Suppressor macrophage treated with lipopolysaccharide for 1 hour (primary cell): Measurements from ENCODE around the gene HOXA5.
A peak's percentile ranks its signal among the peaks of the same experiment; 100 is the strongest.

Experiments
- DNase-seq, 3 donors: peaks; one replicate each; pipeline ENCODE4 v3.0.0-alpha.2; 2020 to 2022

The HOXA5 gene

DNA sequence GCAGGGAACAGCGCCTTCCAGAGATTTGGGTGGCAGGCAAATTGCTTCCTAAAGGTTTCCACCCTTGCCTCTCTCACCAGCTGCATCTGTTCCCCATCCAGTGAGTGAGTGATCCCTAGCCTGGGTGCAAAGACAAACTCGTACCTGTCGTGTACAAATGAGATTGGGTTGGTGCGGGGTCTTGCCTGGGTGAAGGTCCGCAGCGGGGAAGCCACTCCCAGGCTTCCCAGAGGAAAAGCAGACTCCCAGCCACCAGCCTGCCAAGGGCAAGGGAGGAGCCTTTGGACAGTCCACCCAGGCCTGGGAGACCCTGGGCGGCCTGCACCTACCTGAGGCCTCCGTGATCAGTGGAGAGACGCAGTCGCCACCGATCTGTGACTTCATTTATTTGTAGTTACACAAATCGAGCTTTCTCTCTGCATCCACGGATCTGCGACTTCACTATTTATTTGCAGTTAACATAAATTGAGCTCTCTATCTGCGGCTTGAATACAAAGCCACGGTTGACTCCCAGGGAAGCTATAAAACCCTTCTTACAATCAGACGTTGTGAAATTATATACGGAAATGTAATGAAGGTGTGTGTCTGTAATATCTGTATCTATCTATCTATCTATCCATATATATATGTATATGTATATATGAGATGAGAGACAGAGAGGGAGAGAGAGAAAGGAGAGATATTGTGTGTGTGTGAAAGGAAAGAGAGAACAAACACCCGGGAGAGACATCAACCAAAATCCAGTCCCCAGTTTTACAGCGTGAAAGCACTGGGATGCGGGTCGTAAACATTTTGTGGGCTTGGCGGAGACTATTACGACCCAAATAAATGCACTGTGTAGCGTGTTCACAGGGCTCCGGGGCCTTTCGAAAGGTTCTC is 16.0 kb upstream of the HOXA5 start:
- no peak for DNase-seq

DNA sequence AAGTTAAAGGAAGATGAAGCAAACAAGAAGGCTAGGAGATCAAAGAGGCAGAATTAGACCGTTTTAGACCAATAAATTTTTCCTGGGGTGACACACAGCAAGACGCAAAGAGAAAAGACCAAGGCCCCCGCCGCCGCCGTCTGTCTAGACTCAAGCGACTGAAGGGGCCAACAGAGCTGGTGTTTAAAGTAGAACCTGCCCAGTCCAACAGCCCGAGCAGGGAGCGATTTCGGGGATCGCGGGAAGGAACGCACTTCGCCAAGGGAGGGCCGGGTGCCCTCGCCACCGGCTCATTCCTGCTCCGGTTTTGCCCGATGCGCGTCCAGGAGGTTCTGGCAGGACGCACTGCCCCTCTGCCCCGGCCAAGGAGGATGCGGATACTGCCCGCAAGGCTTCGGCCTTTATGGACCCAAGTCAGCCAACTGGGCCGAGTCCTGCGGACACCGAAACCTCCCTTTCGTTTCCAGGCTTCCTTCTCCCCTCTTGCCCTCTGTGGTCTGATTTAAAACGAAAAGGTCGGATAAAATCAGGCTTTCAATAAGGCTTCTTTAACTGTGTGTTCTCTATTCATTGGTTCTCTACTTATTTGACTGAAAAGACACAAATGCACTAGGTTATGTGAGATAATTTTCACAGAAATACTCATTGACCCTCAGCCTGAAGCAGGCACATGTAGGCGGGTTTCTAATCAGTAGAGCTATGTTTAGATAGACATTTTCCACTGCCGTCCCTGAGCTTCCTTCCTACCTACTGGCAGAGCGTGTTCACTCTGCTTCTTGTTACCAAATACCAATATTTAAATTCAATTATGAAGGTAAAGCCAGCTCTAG is 15.2 kb upstream of the HOXA5 start:
- DNase-seq = no peak

DNA sequence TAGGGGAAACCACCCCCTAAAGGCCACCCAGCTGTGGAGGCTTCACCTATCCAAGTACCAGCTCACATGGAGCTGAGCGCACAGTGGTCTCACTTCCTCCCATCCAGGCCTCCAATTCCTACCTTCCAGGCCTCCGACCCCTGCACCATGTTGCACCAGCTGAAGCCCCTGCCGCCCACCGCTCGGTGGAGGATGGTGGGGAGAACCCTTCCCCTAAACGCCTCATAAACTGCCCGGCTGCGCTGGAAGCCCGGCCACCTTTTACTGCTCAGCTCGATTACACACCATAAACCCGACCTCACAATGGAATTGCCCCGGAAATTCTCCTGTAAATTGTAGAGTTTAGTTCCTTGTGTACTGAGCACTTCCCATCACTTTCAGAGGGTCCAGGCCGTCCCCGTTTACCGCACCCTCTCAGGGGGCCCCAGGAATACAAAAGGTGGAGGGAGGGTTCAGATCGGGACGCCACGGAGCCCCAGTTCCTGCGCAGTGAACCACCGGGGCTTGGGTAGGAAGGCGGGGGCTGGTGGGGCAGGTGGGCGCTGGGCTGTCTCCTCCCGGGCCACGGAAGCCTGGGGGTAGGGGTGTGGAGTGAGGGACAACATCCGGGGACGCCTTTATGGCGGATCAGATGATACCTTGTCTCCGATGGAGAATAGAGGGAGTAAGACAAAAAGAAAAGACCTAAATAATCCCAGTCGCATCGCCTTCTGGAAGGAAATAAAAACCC is 14.4 kb upstream of the HOXA5 start:
- no peak for DNase-seq

DNA sequence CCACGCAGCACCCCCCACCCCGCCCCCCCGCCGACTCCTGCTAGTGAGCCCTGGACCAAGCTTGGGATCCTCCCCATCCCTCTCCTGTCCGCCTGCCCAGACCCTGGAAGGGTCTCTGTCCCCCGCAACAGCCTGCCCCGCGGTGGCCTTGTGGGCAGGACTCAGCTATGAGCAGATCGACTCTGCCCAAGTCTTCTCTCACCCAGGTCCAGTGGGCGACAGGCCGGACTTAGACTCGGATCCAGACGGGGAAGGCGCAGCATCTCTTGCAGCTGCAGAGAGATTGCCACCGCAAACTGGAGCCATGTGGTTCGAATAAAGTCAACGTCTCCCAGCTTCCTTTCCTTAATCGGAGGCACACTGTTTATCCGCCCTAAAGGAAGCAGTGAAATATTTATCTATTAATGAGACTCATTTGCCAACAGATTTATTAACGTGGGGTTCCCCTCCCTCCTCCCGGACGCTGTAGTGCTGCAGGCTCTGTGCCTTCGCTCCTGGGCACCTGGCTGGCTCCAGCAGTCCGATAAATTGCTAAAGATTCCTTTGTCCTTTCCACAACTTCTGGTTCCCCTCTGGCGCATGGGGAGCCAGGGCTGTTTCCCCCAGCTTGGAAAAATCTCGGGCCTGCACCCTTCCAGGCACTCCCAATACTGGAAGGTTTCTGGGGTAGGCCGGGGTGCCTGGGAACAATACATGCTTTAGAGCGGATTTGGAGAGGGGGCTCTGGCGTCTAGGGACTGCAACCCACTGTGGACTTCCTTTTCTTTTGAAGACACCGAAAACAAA is 13.6 kb upstream of the HOXA5 start:
- DNase-seq = no peak

DNA sequence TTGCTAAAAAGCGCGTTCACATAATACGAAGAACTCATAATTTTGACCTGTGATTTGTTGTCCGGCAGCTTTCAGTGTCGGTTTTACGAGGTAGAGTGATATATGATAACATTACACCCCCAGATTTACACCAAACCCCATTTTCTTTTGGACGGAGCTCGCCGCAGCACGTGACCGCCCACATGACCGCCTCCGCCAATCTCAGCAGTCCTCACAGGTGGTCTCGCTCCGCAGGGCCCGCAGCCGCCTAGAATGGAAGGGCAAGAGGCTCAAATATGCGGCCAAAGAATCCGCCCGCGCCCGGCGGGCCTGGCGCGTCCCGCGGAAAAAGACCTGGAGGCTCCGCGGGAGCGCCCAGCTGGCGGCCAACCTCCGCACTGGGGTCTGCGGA is 13.0 kb upstream of the HOXA5 start, which contains the start of gene HOXA7:
Gene HOXA7, minus strand, starts transcription at position 168 of the 391 bp plus-strand sequence. Its CDS starts 130 bp downstream, at position 38.
- peak in 1 of 3 donors; percentile 28 for DNase-seq

DNA sequence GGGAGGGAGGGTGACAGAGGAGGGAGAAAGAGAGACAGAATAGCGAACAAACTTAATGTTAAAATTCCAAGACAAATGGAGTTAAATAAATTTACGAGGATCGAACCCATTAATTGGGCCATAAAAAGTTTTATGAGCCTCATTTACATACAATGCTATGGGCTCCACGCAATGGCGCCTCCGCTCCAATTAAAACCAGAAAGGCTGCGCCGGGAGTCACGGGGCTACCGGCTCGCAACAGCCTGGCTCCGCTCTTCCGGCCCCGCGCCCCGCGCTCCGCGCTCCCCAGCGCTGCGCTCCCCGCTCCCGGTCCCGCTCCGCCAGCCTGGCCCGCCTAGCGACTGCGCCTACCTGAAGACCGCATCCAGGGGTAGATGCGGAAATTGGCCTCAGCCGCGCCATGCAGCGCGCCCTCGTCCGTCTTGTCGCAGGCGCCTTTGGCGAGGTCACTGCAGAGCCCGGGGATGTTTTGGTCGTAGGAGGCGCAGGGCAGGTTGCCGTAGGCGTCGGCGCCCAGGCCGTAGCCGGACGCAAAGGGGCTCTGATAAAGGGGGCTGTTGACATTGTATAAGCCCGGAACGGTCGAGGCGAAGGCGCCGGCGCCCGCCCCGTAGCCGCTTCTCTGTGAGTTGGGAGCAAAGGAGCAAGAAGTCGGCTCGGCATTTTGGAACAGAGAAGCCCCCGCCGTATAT is 12.5 kb upstream of the HOXA5 start:
- peak in 1 of 3 donors; percentile 54 for DNase-seq

DNA sequence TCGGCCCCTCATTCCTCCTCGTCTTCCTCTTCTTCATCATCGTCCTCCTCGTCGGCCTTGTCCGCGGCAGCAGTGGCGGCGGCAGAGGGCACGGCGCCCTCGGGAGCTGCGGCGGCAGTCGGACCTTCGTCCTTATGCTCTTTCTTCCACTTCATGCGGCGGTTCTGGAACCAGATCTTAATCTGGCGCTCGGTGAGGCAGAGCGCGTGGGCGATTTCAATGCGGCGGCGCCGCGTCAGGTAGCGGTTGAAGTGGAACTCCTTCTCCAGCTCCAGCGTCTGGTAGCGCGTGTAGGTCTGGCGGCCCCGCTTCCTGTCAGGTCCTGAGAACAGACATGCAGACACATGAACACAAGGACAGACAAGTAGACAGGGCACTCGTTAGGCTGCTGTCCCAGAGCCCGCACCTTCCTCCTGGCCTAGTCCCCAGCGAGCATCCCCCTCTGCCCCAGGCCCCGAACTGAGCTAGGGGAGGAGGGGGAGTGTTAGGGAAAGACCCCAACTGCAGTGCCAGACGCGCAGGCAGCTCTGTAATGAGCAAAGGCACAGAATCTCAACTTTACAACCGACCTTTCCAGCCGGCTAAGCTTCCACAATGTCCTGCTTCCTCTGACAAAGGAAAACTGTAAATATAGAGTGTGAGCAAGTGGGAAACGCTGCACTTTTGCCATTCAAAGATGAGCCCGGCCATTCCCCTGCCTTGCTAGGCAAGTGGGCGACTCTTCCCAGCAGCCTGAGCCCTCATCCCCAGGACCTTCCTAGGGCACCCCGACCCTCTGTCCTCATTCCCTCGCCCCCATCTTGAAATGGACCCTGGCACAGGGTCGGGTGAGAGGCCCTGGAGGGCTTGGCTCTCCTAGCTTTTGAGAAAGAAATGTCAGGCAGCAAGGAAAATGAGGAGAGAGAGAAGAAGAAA is 11.7 kb upstream of the HOXA5 start:
- DNase-seq = peak in 1 of 3 donors; percentile 39

DNA sequence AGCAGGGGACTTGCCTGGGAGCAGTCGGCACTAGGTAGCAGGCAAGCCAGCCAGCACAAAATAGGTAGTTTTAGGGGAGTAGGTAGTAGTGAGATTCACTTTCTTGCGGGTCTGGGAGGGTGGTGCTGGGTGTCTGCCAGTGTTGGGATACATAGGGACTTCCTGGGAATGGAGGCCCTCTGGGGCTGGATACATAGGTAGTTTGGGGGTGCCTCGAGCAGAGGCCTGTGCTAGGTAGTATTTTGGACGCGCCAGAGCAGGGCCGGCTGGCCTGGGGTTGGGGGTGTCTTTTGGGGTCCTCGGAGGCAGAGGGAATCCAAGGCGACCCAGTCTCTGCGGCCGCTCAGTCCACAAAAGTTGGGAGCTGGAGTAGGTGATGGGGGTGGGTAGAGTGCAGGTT is 10.9 kb upstream of the HOXA5 start:
- no peak for DNase-seq

DNA sequence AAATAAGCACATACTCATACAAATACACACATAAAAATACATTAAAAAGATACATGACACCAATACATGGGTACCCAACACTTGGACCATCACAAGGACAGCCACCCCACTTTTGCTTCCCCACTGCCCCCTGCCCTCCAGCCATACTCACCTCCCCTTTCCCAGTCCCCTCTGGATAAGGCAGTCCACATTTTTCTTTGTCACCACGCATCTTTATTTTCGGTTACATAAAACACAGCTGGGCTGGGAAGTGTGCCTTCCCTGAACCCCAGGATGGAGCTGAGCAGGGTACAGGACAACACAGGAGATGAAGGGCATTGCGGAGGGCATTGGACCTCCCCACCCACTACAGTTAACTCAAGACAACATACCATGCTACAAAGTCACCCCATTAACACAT is 10.0 kb upstream of the HOXA5 start:
- DNase-seq = no peak

DNA sequence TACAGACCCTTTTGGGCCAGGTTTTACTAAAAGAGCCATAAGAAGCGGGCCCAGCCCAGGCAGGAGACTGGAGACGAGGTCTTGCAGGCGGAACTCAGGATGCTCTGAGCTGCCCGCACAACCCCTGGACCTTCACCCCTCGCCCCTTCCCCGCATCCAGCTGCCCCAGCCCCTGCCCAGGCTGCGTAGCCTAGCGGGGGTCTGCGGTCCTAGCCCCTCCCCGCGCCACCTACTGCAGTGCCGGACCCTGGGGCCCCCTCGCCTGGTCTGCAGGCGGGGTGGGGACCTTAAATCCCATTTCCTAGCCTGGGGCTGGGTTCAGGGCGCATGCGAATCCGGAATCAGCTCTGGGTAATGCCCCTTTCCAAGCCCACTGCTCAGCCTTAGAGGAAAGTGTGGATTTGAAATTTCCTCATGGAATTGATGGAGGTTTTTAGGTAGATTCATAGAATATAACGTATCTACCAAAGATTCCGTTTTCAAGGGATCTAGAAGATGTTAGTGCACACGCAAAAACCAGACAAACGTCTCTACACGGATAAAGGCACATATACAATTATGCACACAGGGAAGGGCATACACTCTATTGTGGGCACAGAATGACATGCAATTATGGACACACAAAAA is 9.4 kb upstream of the HOXA5 start:
- DNase-seq = no peak

DNA sequence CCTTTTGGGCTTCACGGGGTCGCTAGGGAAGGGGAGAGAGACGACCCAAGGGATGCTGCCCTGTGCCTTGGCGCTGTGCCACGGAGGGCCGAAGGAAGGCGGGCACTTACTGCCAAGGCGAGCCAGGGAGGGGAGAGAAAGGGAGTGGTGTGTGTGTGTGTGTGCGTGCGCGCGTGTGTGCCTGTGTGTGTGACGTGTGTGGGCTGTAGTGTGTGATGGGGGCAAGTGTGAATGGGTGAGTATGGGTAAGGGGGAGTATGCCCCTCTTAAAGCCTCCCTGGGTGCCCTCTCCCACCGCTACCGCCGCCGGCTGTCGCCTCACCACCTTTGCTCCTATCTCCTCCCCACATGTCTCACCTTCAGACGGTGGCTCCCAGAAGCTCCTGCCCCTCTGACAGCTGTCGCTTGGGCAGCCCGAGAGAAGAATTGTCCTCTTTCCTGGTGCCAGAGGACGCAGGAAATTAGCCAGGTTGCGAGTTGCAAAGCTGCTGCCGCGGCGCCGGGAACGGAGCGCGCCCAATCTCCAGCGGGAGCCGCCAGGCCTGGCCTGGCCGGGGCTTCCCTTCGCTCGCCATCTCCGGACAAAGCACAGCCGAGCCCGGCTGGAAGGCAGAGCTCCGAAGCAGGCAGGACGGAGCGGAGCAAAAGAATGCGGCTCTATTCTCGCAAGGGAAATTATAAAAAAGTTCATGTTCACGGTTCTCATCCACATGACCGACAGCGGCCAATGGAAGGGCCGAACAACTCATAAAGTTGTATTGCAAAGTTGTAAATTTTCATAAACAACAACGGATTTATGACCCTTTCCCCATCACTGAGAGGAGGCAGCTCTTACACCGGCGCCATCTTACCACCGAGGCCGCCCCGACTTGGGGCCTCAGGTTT is 8.7 kb upstream of the HOXA5 start, which contains the start of gene HOXA3:
Gene HOXA3, minus strand, starts transcription at position 653 of the 885 bp plus-strand sequence. CDS start 41,943 bp downstream, outside the sequence.
- peak in 1 of 3 donors; percentile 57 for DNase-seq

DNA sequence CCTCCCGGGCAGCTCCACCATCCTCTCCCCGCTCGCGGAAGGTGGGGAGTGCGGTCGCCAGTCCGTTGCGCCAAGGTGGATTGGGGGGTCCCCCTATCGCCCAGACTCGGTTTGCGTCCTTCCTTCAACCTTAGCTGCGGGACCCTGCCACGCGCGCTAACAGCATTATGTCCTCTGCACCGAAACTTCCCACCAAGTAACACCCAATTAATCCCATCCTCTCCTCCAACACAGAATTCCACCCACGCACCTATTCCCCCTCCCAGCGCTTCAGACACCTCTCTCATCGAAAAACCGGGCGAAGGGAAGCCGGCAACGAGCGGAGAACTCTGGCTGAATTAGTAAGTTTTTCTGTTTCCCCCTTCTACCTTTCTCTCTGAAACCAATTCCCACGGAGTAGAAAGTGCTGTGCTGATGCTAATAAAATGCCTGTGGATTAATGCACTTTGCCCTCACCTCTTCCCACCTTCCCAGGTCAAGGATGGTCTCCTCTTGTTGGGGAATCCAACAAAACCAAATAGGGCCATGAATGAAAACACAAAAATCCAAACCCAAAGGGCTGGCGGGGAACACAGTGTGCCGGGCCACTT is 8.0 kb upstream of the HOXA5 start:
- DNase-seq = no peak

DNA sequence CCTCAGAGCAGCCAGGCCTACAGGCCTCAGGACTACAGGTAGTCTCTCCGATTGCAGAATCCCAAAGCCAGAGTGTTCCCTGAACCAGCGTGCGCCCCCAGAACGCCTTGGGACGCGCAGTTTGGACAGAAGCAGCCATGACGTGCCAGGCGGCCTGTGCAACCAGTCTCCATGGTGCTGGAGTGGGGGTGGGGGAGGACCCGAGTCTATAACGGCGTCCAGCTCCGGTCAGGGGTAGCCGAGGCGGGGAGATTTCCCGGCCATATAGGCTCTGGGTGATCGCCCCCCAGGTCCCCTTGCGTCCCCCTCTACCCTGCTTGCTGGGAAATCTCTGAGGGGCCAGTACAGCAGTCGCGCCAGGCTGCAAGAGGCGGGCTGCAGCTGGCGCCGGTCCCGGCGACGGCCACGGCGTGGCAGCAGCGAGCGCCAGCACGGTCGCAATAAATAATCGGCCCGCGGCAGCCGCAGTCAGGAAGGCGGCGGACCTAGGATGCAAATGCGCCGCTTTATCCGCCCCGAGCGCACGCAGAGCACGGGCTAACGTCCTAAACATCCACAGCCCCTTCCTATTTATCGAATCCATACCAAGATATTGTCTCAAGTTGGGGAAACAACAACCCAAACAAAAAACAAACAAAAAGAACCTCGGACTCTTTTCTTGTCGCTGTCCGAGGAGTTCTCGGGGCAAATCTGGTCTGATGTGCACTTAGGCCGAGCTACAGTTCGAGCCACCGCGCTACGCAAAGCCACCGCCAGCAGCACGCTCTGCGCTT is 7.3 kb upstream of the HOXA5 start:
- peak; percentile 79 to 90 (median 87) for DNase-seq

DNA sequence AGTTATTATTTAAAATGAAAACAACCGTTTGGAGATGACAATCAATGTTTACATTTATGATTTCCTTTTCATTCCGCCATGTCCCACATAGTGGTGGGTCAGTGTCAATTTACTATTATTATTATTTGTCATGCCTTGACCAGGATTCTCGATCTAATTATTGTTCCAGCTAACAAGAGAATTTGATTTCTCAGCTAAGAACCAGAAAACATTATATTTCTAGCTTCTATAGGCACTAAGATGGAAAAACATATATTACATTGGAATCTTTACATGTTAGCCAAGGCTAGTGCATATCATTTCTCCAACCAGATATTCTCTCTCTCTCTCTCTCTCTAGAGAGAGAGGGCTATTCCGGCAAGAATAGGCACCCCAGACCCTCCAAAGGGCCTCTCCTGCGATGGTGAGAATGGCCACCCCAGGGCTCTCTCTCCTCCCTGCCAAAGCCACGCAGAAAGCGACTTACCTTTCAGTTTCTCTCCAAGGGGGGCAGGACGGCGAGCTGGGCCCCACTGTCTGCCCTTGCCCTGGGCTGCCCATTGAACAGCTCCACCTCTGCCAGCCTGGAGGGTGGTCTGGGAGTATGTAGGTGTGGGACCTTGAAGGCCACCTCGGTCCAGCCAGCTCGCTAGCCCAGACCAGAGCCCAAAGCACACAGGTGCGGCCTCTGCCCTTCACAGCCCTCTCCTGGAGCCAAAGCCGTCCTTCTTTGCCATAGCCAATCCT is 6.5 kb upstream of the HOXA5 start:
- no peak for DNase-seq

DNA sequence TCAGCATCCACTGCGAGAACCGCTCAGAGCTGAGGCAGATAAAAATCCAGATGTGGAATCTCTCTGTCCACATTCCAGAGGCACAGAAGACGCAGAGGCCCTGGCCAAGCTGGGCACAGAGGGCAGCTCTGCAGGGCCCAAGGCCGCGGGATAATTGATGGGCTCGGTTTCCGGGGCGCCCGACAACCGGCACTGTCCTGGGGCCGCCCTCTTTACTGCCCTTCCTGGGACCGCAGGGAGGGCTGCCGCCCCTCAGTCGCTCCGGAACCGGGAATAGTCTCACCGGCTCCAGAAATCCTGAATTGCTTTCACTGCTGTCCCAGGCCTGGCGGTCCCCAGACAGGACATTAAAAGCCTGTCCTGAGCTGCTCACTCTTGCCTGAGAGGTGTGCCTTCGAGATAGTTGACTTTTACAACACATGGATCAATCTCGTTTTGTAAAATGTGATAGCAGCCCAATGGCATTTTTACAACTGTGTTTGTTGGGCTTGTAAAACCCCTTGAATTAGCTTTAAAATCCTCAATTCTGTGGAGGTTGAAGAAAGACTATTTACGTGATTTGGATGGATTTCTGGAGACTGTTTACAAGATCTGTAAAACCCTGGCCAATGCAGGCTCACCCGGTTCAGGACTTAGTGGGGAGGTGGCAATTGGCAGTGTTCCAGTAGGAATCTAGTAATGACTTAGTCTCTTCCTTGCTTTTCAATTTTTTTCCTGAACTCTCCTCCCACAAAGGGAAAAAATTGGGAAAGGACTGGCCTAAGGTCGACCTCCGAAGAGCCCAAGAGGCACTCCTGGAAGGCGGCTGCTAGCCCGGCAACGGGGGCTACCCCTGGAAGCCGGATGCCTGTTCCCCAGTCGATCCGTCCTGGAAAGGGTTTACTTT is 5.5 kb upstream of the HOXA5 start:
- DNase-seq = no peak
